GM19351 (cell line): ENCODE results near the gene SLFN13.
"Not testable (repeated sequence)": the region's sequence is repeated elsewhere in the genome, so short reads cannot be mapped to it uniquely, and the experiment has no call there.

ENCODE experiments used
- ATAC-seq: cut with Tn5 transposase; IDR thresholded peaks from one replicate; pipeline ENCODE4 v1.9.1; 2021; ENCODE audit warnings: mild to moderate bottlenecking, moderate library complexity; ENCODE audit not compliant: unreplicated experiment

SLFN13 gene

GRCh38 chr17:35433075-35433894 lies 15.3 kb downstream of the SLFN13 start:
- no peak for ATAC-seq

DNA sequence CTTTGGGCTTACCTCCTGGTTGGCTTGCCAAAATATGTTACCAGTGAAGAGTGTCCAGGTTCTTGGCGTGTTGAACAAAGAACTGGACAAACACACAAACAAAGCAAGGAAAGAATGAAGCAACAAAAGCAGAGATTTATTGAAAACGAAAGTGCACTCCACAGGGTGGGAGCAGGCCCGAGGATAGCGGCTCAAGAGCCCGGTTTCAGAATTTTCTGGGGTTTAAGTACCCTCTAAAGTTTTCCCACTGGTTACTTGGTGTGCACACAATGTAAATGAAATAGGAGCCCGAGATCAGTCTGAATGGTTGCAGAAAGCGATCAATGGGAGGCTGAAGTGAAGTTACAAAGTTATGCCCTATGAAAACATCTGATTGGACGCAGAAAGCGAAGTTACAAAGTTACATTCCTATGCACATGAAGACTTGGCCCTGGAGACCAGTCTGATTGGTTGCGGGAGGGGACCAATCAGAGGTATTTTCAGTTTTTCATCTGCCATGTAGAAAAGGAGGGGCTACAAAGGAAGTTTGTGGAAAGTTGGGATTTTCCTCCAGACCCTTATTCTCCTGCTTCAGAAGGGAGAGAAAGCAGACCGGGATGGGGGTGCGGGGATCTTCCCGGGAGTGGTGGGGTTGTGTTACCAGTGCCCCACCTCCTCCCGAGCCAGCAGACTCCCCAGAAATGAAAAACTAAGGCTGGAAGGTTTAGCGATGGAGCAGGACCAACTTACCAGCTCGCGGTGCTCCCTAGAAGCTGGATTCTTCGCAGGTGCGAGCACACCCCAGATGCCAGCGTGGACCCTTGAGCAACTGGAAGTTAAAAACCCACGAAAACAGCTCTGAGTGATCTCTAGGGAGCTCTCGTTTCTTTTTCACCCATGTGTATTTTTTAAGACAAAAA lies 16.1 kb downstream of the SLFN13 start, which contains the start of gene SLFN12:
TSS of gene SLFN12 (minus strand) at position 325 of the 899 bp plus-strand sequence. CDS start 9,472 bp downstream, outside the sequence.
- ATAC-seq: no peak

- ATAC-seq: no peak
Observed at GRCh38 chr17:35429702-35430101, 18.9 kb downstream of the SLFN13 start.

DNA sequence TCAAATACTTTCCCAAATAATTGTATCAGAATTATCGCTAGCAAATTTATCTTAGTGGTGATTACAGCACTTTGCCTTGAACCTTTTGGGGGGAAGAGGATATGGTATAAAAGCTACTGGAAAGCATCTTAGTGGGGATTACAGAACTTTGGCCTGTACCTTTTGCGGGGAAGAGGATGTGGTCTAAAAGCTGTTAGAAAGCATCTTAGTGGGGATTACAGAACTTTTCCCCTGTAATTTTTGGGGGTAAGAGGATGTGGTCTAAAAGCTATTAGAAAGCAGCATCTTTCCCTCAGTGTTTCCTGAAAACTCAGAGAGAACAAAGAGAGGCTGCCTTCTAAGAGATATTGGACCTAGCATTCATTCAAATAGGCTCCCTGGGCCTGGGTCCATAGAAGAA lies 20.3 kb downstream of the SLFN13 start:
- no peak for ATAC-seq

GRCh38 chr17:35423761-35424160 lies 24.8 kb downstream of the SLFN13 start:
- ATAC-seq: no peak

GRCh38 chr17:35421069-35421468 lies 27.5 kb downstream of the SLFN13 start:
- not testable (repeated sequence) for ATAC-seq

GRCh38 chr17:35416659-35417058 lies 31.9 kb downstream of the SLFN13 start:
- no peak for ATAC-seq

DNA sequence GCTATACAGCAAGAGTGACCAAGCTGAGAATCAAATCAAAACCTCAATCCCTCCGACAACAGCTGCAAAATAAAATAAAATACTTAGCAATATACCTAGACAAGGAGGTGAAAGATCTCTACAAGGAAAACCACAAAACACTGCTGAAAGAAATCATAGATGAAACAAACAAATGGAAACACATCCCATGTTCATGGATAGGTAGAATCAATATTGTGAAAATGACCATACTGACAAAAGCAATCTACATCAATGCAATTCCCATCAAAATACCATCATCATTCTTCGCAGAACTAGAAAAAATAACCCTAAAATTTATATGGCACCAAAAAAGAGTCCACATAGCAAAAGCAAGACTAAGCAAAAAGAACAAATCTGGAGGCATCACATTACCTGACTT lies 33.9 kb downstream of the SLFN13 start:
- ATAC-seq: not testable (repeated sequence)

DNA sequence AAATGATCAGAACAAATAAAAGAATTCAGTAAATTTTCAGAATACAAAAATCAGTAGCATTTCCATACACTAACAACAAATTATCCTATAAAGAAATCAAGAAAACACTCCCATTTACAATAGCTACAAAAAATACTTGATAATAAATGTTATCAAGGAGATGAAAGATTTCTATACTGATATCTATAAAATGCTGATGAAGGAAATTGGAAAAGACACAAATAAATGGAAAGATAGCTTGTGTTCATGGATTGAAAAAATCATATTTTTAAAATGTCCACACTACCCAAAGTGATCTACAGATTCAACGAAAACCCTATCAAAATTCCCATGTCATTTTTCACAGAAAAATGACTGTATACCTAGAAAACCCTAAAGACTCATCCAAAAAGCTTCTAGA lies 34.3 kb downstream of the SLFN13 start:
- ATAC-seq: no peak

- no peak for ATAC-seq
Observed at GRCh38 chr17:35407531-35407930, 41.0 kb downstream of the SLFN13 start.

GRCh38 chr17:35406568-35406967 lies 42.0 kb downstream of the SLFN13 start:
- no peak for ATAC-seq

- no peak for ATAC-seq
Observed at GRCh38 chr17:35404360-35404759, 44.2 kb downstream of the SLFN13 start.

DNA sequence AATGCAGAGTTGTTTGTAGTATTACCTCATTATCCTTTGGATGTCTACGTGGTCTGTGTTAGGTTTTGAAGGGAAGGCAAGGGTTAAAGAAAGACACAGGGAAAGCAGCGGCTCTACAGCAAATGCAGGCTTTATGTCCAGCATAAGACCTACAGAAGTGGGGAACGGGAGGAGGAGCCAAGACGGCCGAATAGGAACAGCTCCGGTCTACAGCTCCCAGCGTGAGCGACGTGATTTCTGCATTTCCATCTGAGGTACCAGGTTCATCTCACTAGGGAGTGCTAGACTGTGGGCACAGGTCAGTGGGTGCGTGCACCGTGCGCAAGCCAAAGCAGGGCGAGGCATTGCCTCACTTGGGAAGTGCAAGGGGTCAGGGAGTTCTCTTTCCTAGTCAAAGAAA lies 54.8 kb downstream of the SLFN13 start:
- not testable (repeated sequence) for ATAC-seq

- no peak for ATAC-seq
Observed at GRCh38 chr17:35390663-35391062, 57.9 kb downstream of the SLFN13 start.

DNA sequence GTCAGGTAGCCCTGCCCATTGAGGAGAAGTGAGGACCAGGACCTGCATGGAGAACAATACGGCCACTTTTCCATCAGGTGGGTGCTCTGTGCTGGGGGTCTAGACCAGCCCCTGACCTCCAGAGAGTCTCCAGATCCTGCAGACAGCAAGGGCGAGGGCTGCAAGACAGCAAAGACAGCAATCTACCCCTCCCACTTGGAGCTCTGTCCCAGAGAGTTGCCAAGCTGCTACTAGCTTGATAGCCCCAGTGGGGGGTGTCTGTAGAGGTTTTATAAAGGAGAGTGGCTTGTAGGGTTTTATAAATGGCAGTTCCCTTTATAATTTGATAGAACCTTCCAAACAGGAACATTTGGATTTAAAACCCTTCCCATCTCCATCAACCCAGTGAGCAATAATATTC lies 58.4 kb downstream of the SLFN13 start:
- no peak for ATAC-seq

GRCh38 chr17:35387496-35387895 lies 61.1 kb downstream of the SLFN13 start:
- no peak for ATAC-seq
